ENCODE results near the gene UQCC5.

UQCC5 gene

DNA sequence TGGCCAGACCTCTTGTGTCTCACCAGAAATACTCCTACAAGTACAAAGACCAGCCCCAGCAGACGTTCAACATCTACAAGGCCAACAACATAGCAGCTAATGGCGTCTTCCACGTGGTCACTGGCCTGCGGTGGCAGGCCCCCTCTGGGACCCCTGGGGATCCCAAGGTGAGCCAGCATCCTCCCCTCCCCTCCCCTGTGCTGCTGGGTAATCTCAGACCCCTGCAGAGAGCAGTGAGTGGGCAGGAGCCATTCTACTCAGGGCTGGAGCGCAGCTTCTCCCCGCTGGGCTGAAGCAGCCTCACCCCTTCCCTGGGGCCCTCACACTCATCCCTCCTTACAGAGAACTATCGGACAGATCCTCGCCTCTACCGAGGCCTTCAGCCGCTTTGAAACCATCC lies 31.4 kb upstream of the UQCC5 start:
- DNase-seq = no peak

DNA sequence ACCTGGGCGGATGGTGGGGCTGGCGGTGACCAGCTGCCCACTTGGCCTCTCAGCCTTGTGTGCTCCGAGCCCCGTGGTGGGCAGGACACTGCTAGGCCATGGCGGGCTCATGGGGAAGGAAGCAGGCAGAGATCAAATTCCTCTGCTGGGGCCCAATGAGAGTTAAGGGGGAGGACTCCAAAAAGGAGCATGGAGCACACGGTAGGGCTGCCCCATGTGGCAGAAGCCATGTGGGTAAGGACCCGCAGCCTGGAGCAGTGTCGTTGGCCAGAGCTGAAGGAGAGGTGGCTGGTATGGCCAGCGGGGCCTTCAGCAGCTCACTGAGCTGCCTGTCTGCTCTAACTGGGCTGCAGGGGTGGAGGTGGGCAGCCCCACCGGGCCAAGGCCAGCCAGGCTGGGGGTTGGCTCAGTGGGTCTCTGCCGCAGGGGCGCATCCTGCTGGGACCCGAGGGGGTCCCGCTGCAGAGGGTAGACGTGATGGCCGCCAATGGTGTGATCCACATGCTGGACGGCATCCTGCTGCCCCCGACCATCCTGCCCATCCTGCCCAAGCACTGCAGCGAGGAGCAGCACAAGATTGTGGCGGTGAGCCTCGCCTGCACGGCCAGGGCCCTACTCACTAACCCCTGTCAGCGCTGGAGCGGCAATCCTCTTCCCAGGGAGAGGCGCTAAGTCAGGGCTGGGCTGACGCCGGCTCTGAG lies 30.0 kb upstream of the UQCC5 start:
- no peak for DNase-seq

DNA sequence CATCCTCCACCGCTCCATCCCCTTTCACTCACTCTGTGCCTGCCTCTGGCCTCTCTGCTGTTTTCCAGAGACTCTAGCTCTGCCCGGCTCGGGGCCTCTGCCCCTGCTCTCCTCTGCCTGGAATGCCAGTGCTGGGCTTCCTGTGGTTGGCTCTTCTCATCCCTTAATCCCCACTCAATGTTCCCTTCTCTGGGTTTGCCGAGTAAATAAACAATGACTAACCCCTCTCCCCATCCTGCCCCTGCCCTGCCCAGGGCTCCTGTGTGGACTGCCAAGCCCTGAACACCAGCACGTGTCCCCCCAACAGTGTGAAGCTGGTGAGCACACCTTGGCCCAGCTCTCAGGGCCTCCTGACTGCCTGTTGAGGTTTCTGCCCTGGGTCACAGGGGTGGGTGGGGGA lies 29.0 kb upstream of the UQCC5 start:
- no peak for DNase-seq

DNA sequence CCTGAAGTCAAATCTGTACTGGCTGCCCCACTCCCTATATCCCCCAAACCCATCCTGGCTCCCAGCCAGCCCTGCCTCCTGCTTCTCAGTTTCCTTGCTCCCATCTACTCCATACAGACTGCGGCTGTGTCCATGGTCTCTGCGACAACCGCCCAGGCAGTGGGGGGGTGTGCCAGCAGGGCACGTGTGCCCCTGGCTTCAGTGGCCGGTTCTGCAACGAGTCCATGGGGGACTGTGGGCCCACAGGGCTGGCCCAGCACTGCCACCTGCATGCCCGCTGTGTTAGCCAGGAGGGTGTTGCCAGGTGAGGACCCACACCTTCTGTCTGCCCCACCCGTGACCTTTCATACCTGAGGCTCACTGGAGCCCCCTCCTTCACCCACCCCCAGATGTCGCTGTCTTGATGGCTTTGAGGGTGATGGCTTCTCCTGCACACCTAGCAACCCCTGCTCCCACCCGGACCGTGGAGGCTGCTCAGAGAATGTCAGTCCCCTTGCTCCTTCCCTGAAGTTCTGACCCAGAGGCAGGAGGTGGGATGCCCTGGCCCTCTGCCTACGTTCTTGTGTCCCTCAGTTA lies 26.6 kb upstream of the UQCC5 start:
- no peak for DNase-seq

DNA sequence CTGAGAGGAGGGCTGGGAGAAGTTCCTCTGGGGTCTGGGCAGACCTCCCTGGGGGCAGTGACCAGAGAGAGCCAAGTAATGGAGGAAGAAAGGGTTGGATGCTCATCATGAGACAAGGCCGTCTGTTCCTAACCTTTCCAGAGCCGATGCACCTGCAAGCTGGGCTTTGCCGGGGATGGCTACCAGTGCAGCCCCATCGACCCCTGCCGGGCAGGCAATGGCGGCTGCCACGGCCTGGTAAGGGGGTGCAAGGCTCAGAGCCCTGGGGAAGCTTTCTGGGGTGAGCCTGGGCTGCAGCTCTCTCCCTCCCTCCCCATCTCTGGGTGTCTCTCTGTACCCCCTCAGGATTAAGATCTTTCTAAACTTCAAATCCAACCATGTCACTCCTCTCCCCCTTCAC lies 24.9 kb upstream of the UQCC5 start:
- no peak for DNase-seq

DNA sequence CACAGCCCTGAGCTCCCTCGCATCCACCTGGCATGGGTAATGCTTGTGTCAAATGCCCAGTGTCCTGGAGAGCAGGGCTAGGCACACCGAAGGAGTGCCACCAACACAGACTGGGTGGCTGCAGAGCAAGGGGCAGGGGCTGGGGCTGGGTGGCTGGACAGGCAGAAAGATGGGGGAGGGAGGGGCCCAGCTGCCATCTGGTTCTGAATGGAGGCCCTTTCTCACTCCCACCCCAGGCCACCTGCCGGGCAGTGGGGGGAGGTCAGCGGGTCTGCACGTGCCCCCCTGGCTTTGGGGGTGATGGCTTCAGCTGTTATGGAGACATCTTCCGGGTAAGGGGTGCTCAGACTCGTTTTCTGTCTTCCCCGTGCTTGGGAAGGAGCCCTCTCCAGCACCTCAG lies 24.3 kb upstream of the UQCC5 start:
- no peak for DNase-seq

DNA sequence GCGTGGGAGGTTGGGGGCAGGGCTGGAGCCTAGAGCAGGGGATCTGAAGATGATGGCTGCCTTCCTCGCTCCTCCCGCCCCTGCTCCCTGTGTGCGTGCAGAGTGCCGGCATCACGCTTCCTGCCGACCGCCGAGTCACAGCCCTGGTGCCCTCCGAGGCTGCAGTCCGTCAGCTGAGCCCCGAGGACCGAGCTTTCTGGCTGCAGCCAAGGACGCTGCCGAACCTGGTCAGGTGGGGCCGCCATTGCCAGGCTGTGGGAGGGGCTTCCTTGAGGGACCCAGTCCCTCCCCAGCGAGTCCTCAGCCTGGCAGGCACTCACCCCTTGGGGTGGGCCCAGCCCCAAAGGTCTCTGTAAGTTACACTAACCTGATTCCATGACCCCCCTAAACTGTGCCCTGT lies 23.7 kb upstream of the UQCC5 start:
- no peak for DNase-seq

DNA sequence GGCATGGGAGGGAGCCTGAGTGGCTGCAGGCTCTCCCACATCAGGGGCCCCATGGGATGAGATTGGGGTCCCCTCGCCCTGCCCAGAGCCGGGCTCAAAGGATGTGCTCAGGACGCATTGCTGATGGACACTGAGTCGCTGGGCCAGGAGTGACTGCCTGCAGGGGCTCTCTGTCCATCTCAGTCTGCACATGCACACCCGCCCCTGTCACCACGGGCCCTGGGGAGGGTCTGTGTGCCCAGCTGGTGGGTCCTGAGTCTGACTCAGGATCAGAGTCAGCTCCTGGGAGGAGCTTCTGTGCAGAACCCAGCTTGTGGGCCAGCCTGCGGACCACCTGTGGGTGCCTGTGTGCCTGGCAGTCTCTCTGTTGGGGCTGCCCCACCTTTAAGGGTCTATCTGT lies 23.1 kb upstream of the UQCC5 start:
- no peak for DNase-seq

DNA sequence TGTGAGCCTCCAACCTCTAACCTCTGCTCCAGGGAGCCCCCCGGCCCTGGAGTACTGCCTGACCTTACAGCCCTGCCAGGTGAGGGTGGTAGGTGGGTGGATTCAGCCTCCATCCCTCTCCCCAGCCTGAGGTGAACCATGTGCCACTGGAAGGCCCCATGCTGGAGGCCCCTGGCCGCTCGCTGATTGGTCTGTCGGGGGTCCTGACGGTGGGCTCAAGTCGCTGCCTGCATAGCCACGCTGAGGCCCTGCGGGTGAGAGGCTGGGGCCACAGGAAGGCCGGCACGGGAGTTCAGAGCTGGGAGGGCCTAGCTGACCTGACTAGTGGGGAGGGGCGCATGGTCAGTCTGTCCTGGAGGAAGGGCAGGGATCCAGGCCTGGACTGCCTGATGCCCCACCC lies 21.8 kb upstream of the UQCC5 start:
- DNase-seq = no peak

DNA sequence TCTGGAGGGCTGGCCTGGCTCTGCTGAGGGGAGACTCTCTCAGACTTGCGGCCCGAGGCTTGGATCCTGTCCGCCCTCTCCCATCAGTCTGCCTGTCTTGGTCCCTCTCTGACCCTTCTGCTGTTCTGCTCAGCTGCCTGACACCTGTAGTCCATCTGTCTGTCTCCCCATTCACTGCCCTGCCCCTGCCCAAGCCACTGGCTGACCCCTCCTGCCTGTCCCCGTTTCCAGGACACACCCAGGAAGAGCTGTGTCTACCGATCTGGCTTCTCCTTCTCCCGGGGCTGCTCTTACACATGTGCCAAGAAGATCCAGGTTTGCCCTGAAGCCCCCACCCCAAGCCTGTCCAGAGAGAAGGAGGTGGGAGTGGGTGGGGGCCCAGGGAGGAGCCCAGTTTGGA lies 21.2 kb upstream of the UQCC5 start:
- no peak for DNase-seq

DNA sequence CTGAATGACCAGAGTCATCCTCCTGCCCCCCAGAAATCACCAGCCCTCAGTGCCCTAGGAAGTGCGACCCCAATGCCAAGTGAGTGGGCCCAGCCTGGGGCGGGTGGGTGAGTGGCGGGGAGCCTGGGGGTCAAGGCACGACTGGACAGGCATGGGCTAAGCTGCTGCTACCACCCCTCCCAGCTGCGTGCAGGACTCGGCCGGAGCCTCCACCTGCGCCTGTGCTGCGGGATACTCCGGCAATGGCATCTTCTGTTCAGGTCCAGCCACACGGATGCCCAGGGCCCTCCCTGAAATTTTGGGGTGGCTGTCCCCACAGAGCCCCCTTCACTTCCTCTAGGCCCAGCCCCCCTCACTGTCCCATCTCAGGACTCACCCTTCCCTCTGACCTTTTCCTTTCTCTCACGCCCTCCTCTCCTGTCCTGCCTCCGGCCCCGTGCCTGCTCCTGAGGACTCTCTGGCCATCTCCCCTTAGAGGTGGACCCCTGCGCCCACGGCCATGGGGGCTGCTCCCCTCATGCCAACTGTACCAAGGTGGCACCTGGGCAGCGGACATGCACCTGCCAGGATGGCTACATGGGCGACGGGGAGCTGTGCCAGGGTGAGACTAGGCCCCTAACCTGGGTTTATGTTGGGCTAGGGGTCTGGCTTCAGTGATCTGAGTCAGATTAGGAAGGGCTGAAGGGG lies 19.8 kb upstream of the UQCC5 start:
- no peak for DNase-seq

DNA sequence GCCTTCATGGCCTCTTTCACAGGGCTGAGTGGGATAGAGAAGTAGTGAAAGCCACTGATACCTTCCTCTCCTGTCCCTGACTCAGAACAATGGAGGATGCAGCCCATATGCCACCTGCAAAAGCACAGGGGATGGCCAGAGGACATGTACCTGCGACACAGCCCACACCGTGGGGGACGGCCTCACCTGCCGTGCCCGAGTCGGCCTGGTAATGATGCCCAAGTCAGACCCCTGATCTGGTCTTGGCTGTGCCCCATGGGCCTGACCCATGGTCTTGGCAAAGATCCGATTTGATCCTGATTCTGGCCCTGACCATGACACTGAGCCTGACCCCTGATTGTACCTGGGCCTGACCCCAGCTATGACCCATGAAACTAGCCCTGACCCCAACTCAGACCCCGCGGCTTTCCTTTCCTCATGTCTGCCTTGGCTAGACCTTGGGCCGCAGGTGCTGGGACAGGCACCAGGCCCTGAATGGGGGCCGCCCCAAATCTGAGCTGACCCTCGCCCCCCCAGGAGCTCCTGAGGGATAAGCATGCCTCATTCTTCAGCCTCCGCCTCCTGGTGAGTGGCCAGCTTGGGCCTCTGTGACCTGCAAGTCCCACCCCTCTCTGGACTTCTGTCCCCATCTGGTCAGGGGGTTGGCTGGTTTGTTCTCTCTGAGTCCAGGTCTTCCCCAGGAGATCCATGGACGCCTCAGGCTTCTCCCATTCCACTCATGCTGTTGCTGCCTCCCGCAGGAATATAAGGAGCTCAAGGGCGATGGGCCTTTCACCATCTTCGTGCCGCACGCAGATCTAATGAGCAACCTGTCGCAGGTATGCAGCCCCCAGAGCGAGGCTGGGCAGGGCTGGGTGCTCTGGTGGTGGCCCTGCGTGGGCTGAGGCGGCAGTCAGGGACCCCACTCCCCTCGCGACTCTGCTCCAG lies 18.3 kb upstream of the UQCC5 start:
- DNase-seq = no peak

DNA sequence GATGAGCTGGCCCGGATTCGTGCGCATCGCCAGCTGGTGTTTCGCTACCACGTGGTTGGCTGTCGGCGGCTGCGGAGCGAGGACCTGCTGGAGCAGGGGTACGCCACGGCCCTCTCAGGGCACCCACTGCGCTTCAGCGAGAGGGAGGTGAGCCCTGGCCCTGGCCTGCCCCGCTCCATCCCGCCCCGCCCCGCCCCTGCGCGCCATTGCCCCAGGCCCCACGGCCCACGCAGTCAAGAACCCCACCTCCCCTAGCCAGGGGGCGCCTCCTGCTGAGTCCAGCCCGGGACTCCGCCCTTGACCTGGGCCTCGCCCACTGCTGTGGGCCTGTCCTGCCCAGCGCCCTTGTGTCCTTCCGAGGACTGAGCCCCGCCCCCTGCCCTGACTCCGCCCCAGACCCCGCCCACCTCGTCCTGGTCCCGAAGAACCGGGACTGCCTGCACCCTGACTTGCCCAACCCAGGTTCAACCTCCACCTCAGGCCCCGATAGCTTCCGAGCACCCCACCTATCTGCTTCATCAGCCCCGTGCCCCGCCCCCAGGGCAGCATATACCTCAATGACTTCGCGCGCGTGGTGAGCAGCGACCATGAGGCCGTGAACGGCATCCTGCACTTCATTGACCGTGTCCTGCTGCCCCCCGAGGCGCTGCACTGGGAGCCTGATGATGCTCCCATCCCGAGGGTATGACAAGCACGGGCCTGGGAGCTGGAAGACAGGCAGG lies 17.5 kb upstream of the UQCC5 start:
- no peak for DNase-seq

DNA sequence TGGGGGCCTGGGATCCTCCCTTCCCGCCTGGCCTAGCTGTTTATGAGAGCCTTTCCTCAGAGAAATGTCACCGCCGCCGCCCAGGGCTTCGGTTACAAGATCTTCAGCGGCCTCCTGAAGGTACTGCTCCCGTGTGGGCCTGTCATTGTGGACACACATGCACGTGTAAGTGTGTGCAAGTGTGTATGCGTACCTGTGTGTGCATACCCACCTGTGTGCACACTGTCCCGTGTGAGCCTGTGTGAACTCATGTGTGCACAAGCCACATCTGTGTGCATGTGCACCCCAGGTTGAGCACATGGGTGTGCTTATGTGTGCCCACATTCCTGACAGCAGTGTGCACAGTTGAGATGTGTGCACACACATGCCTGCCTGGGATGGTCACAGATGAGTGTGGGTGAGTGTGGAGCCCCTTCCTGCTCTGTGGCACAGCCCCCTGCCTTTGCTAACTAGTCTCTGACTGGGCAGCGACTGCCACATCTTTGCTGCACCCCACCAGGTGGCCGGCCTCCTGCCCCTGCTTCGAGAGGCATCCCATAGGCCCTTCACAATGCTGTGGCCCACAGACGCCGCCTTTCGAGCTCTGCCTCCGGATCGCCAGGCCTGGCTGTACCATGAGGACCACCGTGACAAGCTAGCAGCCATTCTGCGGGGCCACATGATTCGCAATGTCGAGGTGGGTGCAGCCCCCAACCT lies 16.8 kb upstream of the UQCC5 start:
- DNase-seq = no peak

DNA sequence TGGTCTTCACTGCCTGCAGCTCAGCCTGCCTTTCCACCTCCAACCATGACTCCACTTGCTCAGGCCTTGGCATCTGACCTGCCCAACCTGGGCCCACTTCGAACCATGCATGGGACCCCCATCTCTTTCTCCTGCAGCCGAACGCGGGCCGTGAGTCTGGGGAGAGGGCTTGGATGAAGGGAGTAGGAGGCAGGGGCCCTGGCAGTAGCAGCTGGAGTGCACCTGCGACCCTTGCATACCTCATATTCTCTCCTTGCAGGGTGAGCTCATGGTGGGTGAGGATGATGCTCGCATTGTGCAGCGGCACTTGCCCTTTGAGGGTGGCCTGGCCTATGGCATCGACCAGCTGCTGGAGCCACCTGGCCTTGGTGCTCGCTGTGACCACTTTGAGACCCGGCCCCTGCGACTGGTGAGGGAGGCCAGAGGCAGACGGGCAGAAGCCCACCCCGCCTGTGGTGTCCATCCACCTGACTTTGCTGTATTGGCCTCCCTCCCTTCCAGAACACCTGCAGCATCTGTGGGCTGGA lies 16.2 kb upstream of the UQCC5 start:
- no peak for DNase-seq

DNA sequence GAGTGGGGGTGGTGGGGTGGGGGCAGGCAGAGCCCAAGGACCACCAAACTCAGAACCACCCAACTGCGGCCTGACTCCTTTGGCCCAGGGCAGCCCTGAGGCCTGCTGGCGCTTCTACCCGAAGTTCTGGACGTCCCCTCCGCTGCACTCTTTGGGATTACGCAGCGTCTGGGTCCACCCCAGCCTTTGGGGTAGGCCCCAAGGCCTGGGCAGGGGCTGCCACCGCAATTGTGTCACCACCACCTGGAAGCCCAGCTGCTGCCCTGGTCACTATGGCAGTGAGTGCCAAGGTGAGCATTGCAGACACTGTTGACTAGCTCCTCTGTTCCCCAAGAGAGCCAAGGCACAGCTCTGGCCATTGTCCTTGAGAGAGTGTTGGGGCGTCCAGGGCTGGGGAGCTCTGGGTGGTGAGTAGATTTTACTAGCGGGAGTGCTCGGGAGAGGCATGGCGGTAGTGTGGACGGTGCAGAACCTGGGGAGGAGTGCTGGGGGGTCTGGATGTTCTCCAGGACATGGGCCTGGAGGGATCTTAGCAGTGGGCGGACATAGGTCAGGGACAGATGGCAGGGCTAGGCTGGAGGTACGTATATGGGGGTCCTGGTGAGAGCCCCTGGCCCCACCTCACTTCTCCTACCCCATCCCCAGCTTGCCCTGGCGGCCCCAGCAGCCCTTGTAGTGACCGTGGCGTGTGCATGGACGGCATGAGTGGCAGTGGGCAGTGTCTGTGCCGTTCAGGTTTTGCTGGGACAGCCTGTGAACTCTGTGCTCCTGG lies 15.5 kb upstream of the UQCC5 start:
- DNase-seq = no peak

DNA sequence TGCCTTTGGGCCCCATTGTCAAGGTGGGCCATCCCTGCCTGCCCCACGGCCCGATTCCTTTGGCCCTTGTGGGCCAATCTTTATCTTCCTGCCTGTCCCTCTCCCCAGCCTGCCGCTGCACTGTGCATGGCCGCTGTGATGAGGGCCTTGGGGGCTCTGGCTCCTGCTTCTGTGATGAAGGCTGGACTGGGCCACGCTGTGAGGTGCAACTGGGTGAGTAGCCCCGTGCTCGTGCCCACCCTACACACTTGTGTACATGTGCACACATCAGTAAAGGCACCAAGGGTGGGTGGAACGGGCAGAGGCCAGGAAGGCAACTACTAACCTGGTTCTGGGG lies 14.9 kb upstream of the UQCC5 start:
- no peak for DNase-seq

DNA sequence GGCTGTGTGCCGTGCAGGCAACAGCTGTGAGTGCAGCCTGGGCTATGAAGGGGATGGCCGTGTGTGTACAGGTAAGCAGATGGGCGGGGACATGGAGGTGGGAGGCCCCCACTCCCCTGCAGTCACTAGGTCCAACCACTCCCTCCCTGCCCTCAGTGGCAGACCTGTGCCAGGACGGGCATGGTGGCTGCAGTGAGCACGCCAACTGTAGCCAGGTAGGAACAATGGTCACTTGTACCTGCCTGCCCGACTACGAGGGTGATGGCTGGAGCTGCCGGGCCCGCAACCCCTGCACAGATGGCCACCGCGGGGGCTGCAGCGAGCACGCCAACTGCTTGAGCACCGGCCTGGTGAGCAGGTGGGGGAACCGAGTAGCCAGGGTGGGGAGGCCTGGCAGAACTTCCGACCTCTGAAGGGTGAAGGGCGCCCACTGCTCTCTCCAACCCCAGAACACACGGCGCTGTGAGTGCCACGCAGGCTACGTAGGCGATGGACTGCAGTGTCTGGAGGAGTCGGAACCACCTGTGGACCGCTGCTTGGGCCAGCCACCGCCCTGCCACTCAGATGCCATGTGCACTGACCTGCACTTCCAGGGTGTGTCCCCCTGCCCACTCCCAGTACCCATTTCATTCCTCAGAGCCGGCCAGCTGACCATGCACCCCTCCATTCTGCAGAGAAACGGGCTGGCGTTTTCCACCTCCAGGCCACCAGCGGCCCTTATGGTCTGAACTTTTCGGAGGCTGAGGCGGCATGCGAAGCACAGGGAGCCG lies 14.3 kb upstream of the UQCC5 start:
- no peak for DNase-seq

DNA sequence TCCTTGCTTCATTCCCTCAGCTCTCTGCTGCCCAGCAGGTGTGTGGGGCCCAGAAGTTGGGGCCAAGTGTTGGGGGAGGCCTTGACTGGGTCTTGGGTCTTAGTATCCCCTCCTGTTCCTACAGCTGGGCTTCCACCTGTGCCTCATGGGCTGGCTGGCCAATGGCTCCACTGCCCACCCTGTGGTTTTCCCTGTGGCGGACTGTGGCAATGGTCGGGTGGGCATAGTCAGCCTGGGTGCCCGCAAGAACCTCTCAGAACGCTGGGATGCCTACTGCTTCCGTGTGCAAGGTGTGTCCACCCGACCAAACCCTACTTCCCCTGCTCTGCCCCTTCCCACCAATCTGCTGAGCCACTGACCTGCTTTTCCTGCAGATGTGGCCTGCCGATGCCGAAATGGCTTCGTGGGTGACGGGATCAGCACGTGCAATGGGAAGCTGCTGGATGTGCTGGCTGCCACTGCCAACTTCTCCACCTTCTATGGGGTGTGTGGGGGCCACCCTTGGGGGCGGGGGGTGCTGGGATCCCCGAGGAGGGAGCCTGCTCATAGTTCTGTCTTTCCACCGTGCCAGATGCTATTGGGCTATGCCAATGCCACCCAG lies 13.7 kb upstream of the UQCC5 start:
- DNase-seq = no peak

Measured in hippocampal formation (tissue), 2 donors.